HEK293 (cell line): ENCODE data around the gene ACAP3.

ENCODE experiments used
- CTCF ChIA-PET: fragments of 350-600 bp; formaldehyde crosslinking; extraction: SDS; loops from one replicate; lab custom pipeline; 2021; ENCODE audit warnings: antibody characterized with exemption; lab: Yijun Ruan, JAX
- POLR2A ChIA-PET: fragments of 300-600 bp; formaldehyde crosslinking; extraction: SDS; loops from one replicate; lab custom pipeline; 2020; ENCODE audit warnings: antibody characterized with exemption, inconsistent platforms; lab: Yijun Ruan, JAX
- H3K27ac ChIP-seq: fragments of 200-500 bp; sonication (Bioruptor generic); 2 replicates; pipeline ENCODE4 v1.5.1; 2014; ENCODE audit warnings: low read depth, low read length, control low read depth, inconsistent platforms; ENCODE audit errors: extremely low read depth
- H3K36me3 ChIP-seq, 2 experiments: fragments of 200-500 bp in 1 of 2; sonication (Bioruptor generic) in 1 of 2; 1 replicate in 1 of 2; 2 replicates in 1 of 2; pipeline ENCODE4 v1.5.1; 2014 to 2017; ENCODE audit warnings: inconsistent platforms in 2 of 2, low read length in 2 of 2; ENCODE audit not compliant: control insufficient read depth in 2 of 2, insufficient read depth in 1 of 2
- H3K4me1 ChIP-seq: fragments of 200-500 bp; sonication (Bioruptor generic); 2 replicates; pipeline ENCODE4 v1.5.1; 2014; ENCODE audit warnings: mild to moderate bottlenecking, low read length, inconsistent platforms; ENCODE audit not compliant: control insufficient read depth, insufficient read depth
- H3K4me3 ChIP-seq: 2 replicates; pipeline ENCODE4 v1.5.1; 2011; ENCODE audit warnings: low read depth, mild to moderate bottlenecking, control low read depth, low read length, moderate library complexity
- H3K9me3 ChIP-seq: fragments of 200-500 bp; sonication (Bioruptor generic); 2 replicates; pipeline ENCODE4 v1.5.1; 2014; ENCODE audit warnings: low read depth, low read length, inconsistent platforms; ENCODE audit not compliant: control insufficient read depth, insufficient read depth
- AEBP2 ChIP-seq: fragments of 450-650 bp; formaldehyde crosslinking; IDR thresholded peaks from 2 replicates; pipeline ENCODE4 v1.5.1; 2016; ENCODE audit warnings: missing biosample characterization, missing genetic modification characterization, borderline replicate concordance
- HOXA7 ChIP-seq: sonication (generic); formaldehyde crosslinking; IDR thresholded peaks from 2 replicates; pipeline ENCODE4 v1.8.1; 2022; ENCODE audit warnings: missing genetic modification reagents, borderline replicate concordance
- KLF10 ChIP-seq: fragments of 450-650 bp; IDR thresholded peaks from 2 replicates; pipeline ENCODE4 v1.5.1; 2018; ENCODE audit warnings: missing biosample characterization, mild to moderate bottlenecking, missing genetic modification characterization
- SCRT1 ChIP-seq: fragments of 450-650 bp; formaldehyde crosslinking; IDR thresholded peaks from 2 replicates; pipeline ENCODE4 v1.5.1; 2016; ENCODE audit warnings: missing biosample characterization, missing genetic modification characterization, borderline replicate concordance
- TRIM28 ChIP-seq: IDR thresholded peaks from 2 replicates; pipeline ENCODE4 v1.6.1; 2011; ENCODE audit warnings: low read length, control low read depth, borderline replicate concordance
- ZBTB26 ChIP-seq: fragments of 450-650 bp; formaldehyde crosslinking; optimal IDR thresholded peaks from 2 replicates; pipeline ENCODE3; 2016; ENCODE audit warnings: missing biosample characterization, mild to moderate bottlenecking, missing genetic modification characterization
- ZBTB8A ChIP-seq: fragments of 450-650 bp; formaldehyde crosslinking; IDR thresholded peaks from 2 replicates; pipeline ENCODE4 v1.5.1; 2016; ENCODE audit warnings: missing biosample characterization, missing genetic modification characterization
- ZNF157 ChIP-seq: fragments of 450-650 bp; formaldehyde crosslinking; IDR thresholded peaks from 2 replicates; pipeline ENCODE4 v1.5.1; 2016; ENCODE audit warnings: missing biosample characterization, missing genetic modification characterization
- ZNF19 ChIP-seq: fragments of 450-650 bp; formaldehyde crosslinking; IDR thresholded peaks from 2 replicates; pipeline ENCODE4; 2016; ENCODE audit warnings: missing biosample characterization, missing genetic modification characterization, low read depth
- ZNF239 ChIP-seq: fragments of 450-650 bp; formaldehyde crosslinking; IDR thresholded peaks from 2 replicates; pipeline ENCODE4 v1.5.1; 2016; ENCODE audit warnings: missing biosample characterization, missing genetic modification characterization
- ZNF274 ChIP-seq, 2 experiments: fragments of 200-500 bp in 1 of 2; fragments of 450-650 bp in 1 of 2; sonication (Bioruptor generic) in 1 of 2; formaldehyde crosslinking in 1 of 2; IDR thresholded peaks; 2 replicates each; pipeline versions ENCODE4 v1.5.1 to v1.6.1; 2014 to 2016; ENCODE audit warnings: borderline replicate concordance in 1 of 2, inconsistent platforms in 1 of 2, low read length in 1 of 2, missing biosample characterization in 1 of 2, missing genetic modification characterization in 1 of 2
- ZNF280C ChIP-seq: fragments of 450-650 bp; formaldehyde crosslinking; IDR thresholded peaks from 2 replicates; pipeline ENCODE4 v1.5.1; 2016; ENCODE audit warnings: missing biosample characterization, missing genetic modification characterization
- ZNF302 ChIP-seq: fragments of 450-650 bp; formaldehyde crosslinking; IDR thresholded peaks from 2 replicates; pipeline ENCODE4 v1.5.1; 2016; ENCODE audit warnings: missing biosample characterization, missing genetic modification characterization, low read depth
- ZNF433 ChIP-seq: fragments of 450-650 bp; formaldehyde crosslinking; IDR thresholded peaks from 2 replicates; pipeline ENCODE4 v1.5.1; 2016; ENCODE audit warnings: missing biosample characterization, missing genetic modification characterization, low read depth
- ZNF48 ChIP-seq: fragments of 450-650 bp; formaldehyde crosslinking; IDR thresholded peaks from 2 replicates; pipeline ENCODE4 v1.5.1; 2016; ENCODE audit warnings: missing biosample characterization, missing genetic modification characterization
- ZNF501 ChIP-seq: fragments of 450-650 bp; formaldehyde crosslinking; IDR thresholded peaks from 2 replicates; pipeline ENCODE4 v1.5.1; 2016; ENCODE audit warnings: missing biosample characterization, missing genetic modification characterization
- ZNF510 ChIP-seq: fragments of 450-650 bp; formaldehyde crosslinking; IDR thresholded peaks from 2 replicates; pipeline ENCODE4 v1.5.1; 2018; ENCODE audit warnings: mild to moderate bottlenecking, missing genetic modification characterization, missing biosample characterization; ENCODE audit not compliant: insufficient replicate concordance
- ZNF654 ChIP-seq: fragments of 450-650 bp; formaldehyde crosslinking; IDR thresholded peaks from 2 replicates; pipeline ENCODE4 v1.5.1; 2016; ENCODE audit warnings: low read depth, missing biosample characterization, missing genetic modification characterization
- ZNF776 ChIP-seq: fragments of 450-650 bp; formaldehyde crosslinking; IDR thresholded peaks from 2 replicates; pipeline ENCODE4 v1.5.0; 2017; ENCODE audit warnings: missing biosample characterization, missing genetic modification characterization, borderline replicate concordance
- ZNF785 ChIP-seq: fragments of 450-650 bp; formaldehyde crosslinking; IDR thresholded peaks from 2 replicates; pipeline ENCODE4 v1.5.1; 2016; ENCODE audit warnings: missing biosample characterization, missing genetic modification characterization
- ZSCAN30 ChIP-seq: fragments of 450-650 bp; IDR thresholded peaks from 2 replicates; pipeline ENCODE4 v1.5.1; 2018; ENCODE audit warnings: missing biosample characterization, mild to moderate bottlenecking, missing genetic modification characterization, moderate library complexity
- ZSCAN4 ChIP-seq: fragments of 450-650 bp; formaldehyde crosslinking; IDR thresholded peaks from 2 replicates; pipeline ENCODE4 v1.5.1; 2017; ENCODE audit warnings: missing biosample characterization, missing genetic modification characterization
- ZSCAN5A ChIP-seq: fragments of 450-650 bp; formaldehyde crosslinking; IDR thresholded peaks from 2 replicates; pipeline ENCODE4 v1.5.1; 2016; ENCODE audit warnings: missing biosample characterization, missing genetic modification characterization

The ACAP3 gene

GRCh38 chr1:1278620-1279019, 29.1 kb downstream of the ACAP3 start:
- Histone ChIP-seq H3K9me3 (no peaks in the 10 kb centered on the region), H3K27ac (no peak overlapping the region), H3K36me3 (peaks cover 0 to 3% of the 10 kb centered on the region in 2 experiments; a peak in 1 of 3 replicates), H3K4me1 (no peaks in the 10 kb centered on the region), H3K4me3 (no peak overlapping the region)
- ChIA-PET POLR2A (no interaction called here), CTCF (interaction anchor here (0.6 to 1.5 kb wide), 4 partner anchors 13 to 406 kb away, joined by 3 to 10 read pairs (median 4); no protein-coding TSS in a partner anchor)
- TF ChIP-seq ZNF302 (tag by site-specific recombination) (no peak), ZNF239 (tag by site-specific recombination) (no peak)

- no peak overlapping the region for H3K27ac ChIP-seq
- CTCF ChIA-PET: interaction anchor here (0.6 to 1.2 kb wide), 2 partner anchors 7 to 15 kb away, joined by 3 to 4 read pairs; no protein-coding TSS in a partner anchor
- H3K36me3 ChIP-seq: peaks cover 4 to 20% of the 10 kb centered on the region in 2 experiments; a peak in 2 of 3 replicates
- 0 out of 2 replicates have a peak, but pooled peaks cover 4% of the 10 kb centered on the region for H3K4me1 ChIP-seq
- H3K9me3 ChIP-seq: no peaks in the 10 kb centered on the region
- no peak overlapping the region for H3K4me3 ChIP-seq
- POLR2A ChIA-PET: interaction anchor here (1.1 kb wide), 1 partner anchor 29 kb away, joined by 3 read pairs; no protein-coding TSS in a partner anchor
- no peak for TF ChIP-seq ZNF785 (tag by site-specific recombination)
- no peak for TF ChIP-seq ZSCAN5A
- no peak for TF ChIP-seq ZBTB26 (tag by site-specific recombination)
- TF ChIP-seq ZSCAN30: no peak
- no peak for TF ChIP-seq TRIM28
- no peak for TF ChIP-seq ZNF280C
- TF ChIP-seq ZNF654 (tag by site-specific recombination): no peak
- no peak for TF ChIP-seq SCRT1 (tag by site-specific recombination)
Measured at GRCh38 chr1:1275836-1276235, 31.9 kb downstream of the ACAP3 start.

- H3K36me3 ChIP-seq: peaks cover 4 to 28% of the 10 kb centered on the region in 2 experiments; a peak in 2 of 3 replicates
- H3K27ac ChIP-seq: no peak overlapping the region
- 0 out of 2 replicates have a peak, but pooled peaks cover 4% of the 10 kb centered on the region for H3K4me1 ChIP-seq
- ChIA-PET CTCF (interaction anchor here (0.6 to 0.8 kb wide), 2 partner anchors 8 to 11 kb away, joined by 3 read pairs; no protein-coding TSS in a partner anchor), POLR2A (no interaction called here)
- no peak overlapping the region for H3K4me3 ChIP-seq
- no peaks in the 10 kb centered on the region for H3K9me3 ChIP-seq
- no peak for TF ChIP-seq KLF10 (tag by site-specific recombination)
- no peak for TF ChIP-seq AEBP2 (tag by site-specific recombination)
- no peak for TF ChIP-seq ZNF274 (IDR thresholded peaks at IDR 0.05; ENCODE audit: low read length)
- TF ChIP-seq ZNF274 (tag by site-specific recombination; IDR thresholded peaks at IDR 0.05; ENCODE audit: borderline replicate concordance): no peak
- no peak for TF ChIP-seq ZSCAN4 (tag by site-specific recombination)
- no peak for TF ChIP-seq ZNF433 (tag by site-specific recombination)
- no peak for TF ChIP-seq TRIM28
- TF ChIP-seq ZNF510 (tag by site-specific recombination): no peak
- no peak for TF ChIP-seq ZNF48 (tag by site-specific recombination)
- no peak for TF ChIP-seq ZNF776 (tag by site-specific recombination)
- TF ChIP-seq HOXA7 (CRISPR knock-in tag): no peak
- TF ChIP-seq ZNF501 (tag by site-specific recombination): no peak
- TF ChIP-seq ZNF19 (tag by site-specific recombination): no peak
- TF ChIP-seq ZNF157 (tag by site-specific recombination): no peak
- TF ChIP-seq ZBTB8A (tag by site-specific recombination): no peak
Measured at GRCh38 chr1:1274931-1275431, 32.7 kb downstream of the ACAP3 start.
